NCI-H748 (cell line): ENCODE measurements around the gene KCNF1.
A peak's percentile ranks its signal among the peaks of the same experiment; 100 is the strongest.
"Not testable (repeated sequence)": the region's sequence is repeated elsewhere in the genome, so short reads cannot be mapped to it uniquely, and the experiment has no call there.

Experiments used
- DNase-seq: peaks from one replicate; lab custom pipeline; 2025; ENCODE audit not compliant: unreplicated experiment; lab: John Stamatoyannopoulos, UW

KCNF1 gene

DNA sequence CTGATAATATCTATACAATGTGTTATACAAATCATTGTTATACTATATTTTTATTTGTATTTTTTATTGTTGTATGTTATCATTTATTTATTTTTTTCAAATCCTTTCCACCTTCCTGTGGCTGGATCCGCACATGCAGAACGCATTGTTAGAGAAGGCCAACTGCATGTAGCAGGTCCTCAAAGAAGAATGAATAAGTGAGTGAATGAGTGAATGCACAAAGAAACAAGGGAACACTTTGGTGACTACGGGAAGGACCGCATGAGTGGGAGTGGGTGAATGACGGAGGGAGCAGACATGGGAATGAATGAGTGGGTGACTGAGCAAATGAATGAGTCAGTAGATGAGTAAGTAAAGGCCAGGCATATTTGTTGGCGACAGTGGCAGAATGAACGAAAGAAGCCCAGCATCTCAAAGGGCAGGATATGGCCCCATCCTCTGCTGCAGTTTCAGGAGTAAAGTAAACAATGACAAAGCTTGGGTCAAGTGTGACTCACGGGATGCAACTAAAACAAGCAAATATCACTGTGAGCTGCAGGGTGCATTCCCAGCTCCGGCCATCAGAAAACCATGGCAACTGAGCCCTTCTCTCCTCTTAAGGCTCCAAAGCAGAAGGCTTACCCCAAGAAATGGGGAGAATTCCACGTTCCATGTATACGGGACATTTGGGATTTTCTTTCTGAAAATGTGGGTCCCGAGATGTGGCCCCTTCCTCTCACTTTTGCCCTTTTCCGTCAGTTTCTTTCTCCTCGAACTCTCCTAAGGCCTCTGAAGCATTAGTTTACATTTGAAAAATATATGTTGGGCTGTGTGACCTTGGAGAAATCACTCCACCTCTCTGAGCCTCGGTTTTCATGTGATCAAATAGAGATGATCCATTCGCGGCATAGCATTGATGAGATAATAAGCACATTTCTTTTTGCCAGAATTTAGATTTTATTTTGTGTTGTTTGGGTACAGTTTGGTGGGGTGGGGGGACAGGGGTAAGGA, 24.5 kb downstream of the KCNF1 start:
- DNase-seq = peak; percentile 74

DNA sequence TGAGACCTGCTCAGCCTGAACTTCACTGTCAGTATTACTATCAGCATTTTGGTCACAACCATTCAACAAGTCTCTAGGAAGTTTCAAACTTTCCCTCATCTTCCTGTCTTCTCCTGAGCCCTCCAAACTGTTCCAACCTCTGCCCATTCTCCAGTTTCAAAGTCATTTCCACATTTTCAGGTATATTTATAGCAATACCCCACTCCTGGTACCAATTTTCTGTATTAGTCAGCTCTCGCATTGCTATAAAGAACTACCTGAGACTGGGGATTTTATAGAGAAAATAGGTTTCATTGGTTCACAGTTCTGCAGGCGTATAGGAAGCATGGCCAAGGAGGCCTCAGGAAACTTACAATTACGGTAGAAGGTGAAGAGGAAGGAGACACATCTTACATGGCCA, 27.3 kb downstream of the KCNF1 start:
- DNase-seq = no peak

GRCh38 chr2:10940596-10940995, 28.9 kb downstream of the KCNF1 start:
- no peak for DNase-seq

- DNase-seq = no peak
Measured at GRCh38 chr2:10941383-10941782, 29.6 kb downstream of the KCNF1 start.

DNA sequence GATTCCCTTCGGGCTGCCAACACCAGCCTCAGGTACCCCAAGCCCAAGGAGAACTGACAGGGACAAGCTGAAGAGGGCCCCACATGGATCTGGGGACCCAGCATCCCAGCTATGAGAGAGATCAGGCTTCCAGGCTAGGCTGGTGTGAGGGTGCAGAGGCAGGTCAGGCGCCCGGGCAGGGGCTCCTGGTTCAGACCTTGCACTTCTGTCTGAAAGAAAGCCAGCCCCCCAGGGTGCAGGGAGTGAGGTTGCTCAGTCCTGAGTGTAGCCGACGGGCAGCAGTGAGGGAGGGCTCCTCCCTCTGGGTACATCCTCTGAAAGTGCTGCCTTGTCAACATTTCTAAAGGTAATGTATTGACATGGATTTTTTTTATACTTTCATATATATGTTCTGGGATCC, 33.1 kb downstream of the KCNF1 start:
- no peak for DNase-seq

- no peak for DNase-seq
Measured at GRCh38 chr2:10946394-10946793, 34.7 kb downstream of the KCNF1 start.

- DNase-seq = no peak
Measured at GRCh38 chr2:10947005-10947440, 35.3 kb downstream of the KCNF1 start.

GRCh38 chr2:10947446-10948187, 35.9 kb downstream of the KCNF1 start:
- DNase-seq = no peak

DNA sequence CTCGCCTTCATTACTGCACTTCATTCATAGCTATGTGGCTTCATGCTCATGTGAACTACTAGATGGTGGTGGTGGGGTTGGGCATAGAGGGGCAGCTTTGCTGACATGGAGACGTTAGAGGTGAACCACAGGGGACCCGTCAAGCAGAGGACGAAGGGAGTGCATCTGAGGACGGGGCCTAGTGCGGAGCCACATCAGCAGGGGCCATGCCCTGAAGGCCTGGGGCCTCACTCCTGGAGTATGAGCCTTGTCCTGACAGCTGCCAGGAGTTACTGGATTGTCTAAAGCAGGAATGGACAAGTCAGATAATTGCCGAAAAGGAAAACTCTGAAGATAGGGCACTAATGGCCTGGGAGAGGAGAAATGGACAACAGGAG, 36.4 kb downstream of the KCNF1 start:
- no peak for DNase-seq

DNA sequence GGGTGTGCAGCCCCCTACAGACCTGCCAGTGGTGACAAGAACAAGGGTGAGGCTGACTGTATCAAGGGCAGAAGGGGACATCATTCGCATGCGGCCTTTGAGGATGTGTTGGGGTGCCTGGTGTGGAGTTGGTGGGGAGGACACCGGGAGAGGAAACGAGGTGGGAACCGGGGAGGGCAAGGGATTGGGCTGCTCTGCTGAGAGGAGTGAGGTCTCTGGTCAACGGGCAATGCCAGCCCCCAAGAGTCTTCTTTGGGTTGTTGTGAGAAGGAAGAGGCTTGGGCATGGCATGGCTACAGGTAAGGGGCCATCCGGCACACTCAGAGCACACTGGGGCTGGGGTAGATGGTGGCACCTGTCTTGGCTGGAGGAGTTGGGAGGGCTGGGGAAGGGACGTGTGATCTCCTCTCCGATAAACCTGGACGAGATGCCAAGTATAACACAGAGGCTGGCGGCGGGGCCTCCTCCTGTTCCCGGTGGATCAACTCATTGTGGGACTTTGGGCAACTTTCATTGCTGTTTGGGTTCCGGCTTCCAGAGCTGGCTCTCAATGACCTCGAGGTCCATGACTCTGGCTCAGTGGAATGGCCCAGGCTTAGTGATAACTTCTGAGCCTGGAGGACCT, 37.0 kb downstream of the KCNF1 start:
- no peak for DNase-seq

- no peak for DNase-seq
Measured at GRCh38 chr2:10949835-10950234, 38.1 kb downstream of the KCNF1 start.

GRCh38 chr2:10951558-10952414, 40.1 kb downstream of the KCNF1 start:
- DNase-seq = no peak

GRCh38 chr2:10954416-10954815, 42.7 kb downstream of the KCNF1 start:
- no peak for DNase-seq

GRCh38 chr2:10954856-10955818, 43.4 kb downstream of the KCNF1 start:
- DNase-seq = no peak

GRCh38 chr2:10956006-10956790, 44.5 kb downstream of the KCNF1 start:
- no peak for DNase-seq

GRCh38 chr2:10957391-10957790, 45.7 kb downstream of the KCNF1 start:
- no peak for DNase-seq

GRCh38 chr2:10958452-10958851, 46.7 kb downstream of the KCNF1 start:
- not testable (repeated sequence) for DNase-seq

GRCh38 chr2:10960606-10961489, 49.1 kb downstream of the KCNF1 start:
- DNase-seq = no peak
